HL-60 (cell line): ENCODE data around the gene CTIF.

Source experiments
- POLR2AphosphoS5 ChIP-seq: IDR thresholded peaks from 2 replicates; pipeline ENCODE4 v1.6.1; 2012; ENCODE audit warnings: low read depth
- REST ChIP-seq: IDR thresholded peaks from 2 replicates; pipeline ENCODE4 v1.6.1; 2012; ENCODE audit warnings: low read depth; ENCODE audit not compliant: insufficient replicate concordance
- TF ChIP-seq, protein P1 (sequence below): IDR thresholded peaks from one replicate; pipeline ENCODE4 v1.5.1; 2011; ENCODE audit warnings: low read length, control low read depth, inconsistent platforms; ENCODE audit not compliant: insufficient read depth

GRCh38 chr18:48589797-48590519 is 51.1 kb downstream of the CTIF start:
- TF ChIP-seq, protein P1, sequence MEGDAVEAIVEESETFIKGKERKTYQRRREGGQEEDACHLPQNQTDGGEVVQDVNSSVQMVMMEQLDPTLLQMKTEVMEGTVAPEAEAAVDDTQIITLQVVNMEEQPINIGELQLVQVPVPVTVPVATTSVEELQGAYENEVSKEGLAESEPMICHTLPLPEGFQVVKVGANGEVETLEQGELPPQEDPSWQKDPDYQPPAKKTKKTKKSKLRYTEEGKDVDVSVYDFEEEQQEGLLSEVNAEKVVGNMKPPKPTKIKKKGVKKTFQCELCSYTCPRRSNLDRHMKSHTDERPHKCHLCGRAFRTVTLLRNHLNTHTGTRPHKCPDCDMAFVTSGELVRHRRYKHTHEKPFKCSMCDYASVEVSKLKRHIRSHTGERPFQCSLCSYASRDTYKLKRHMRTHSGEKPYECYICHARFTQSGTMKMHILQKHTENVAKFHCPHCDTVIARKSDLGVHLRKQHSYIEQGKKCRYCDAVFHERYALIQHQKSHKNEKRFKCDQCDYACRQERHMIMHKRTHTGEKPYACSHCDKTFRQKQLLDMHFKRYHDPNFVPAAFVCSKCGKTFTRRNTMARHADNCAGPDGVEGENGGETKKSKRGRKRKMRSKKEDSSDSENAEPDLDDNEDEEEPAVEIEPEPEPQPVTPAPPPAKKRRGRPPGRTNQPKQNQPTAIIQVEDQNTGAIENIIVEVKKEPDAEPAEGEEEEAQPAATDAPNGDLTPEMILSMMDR, result no peak
- TF ChIP-seq POLR2AphosphoS5 (no peak), REST (no peak)
